ENCODE data around the gene TSPAN19. TPM values are rescaled to one million over a fixed set of nuclear protein-coding genes. Genes with fewer than 3 reads are reported as not detected.

TSPAN19 gene
- total RNA-seq, 2 experiments from 2014 or later = not detected

DNA sequence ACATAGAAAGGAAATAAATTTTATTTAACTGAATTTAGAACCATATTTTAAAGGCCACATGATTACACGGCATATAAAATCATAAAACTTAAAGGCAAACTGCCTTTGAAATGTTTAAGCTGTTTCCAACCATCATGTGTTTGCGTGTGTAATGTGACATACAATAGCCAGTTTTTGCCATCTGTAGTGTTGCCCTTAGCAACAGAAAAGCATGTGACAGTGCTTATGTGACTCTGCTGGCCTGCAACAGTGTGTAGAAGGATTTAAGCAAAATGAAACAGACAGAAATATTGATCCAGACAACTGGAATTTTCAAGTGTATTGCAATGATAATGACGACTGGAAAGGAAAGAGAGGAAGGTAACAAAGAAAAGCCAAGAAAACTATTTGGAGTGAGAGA is 49.5 kb downstream of the TSPAN19 start:
- Mint-ChIP-seq H3K36me3 (no peaks in the 10 kb centered on the region), H3K27ac (no peak overlapping the region), H3K4me1 (no peaks in the 10 kb centered on the region), H3K9me3 (ENCODE audit: low read depth) (no peaks in the 10 kb centered on the region), H3K27me3 (no peaks in the 10 kb centered on the region), H3K4me3 (no peak overlapping the region)
- ATAC-seq (no peak), DNase-seq (no peak)
- CTCF ChIA-PET = no interaction called here

DNA sequence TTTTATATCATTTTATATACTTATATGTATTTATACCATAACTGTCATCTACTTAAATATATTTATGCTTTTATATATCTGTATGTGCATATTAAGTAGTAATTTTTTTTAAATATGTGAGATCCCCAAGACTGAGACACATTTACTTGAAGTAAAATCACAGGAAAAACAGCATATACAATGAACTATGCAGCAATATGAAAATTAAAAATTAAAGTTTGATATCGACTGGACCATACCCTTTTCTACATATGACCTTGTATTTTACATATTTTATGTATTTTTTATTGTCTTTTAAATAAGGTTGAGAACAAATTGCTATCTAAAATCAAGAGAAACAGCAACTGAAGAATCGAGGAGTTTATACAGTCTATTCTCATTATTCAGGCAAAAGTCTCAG is 50.0 kb downstream of the TSPAN19 start:
- no peaks in the 10 kb centered on the region for H3K27me3 Mint-ChIP-seq
- no peak for ATAC-seq
- CTCF ChIA-PET = no interaction called here
- H3K27ac Mint-ChIP-seq = no peak overlapping the region
- no peak for DNase-seq
- H3K9me3 Mint-ChIP-seq (ENCODE audit: low read depth) = no peaks in the 10 kb centered on the region
- no peak overlapping the region for H3K4me3 Mint-ChIP-seq
- H3K36me3 Mint-ChIP-seq = no peaks in the 10 kb centered on the region
- no peaks in the 10 kb centered on the region for H3K4me1 Mint-ChIP-seq

DNA sequence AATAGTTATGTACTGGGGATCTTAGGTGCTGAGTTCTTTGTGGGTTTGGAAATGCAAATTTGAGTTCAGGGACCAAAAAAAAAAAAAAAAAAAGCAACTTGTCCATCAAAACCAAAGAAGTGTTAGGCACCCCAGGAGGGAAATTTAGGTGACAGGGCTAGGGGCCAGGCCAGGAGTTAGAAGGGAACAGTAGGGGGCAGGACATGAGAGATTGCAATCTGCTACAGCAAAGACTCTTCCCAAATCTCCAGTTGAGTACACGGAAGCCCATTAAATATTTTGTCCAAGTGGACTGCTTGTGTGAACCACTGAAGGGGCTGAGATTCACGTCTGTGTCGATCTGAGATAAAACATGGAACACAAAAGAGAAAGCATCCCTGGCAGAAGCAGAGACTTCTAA is 52.8 kb downstream of the TSPAN19 start:
- CTCF ChIA-PET = no interaction called here
- no peaks in the 10 kb centered on the region for H3K4me1 Mint-ChIP-seq
- H3K36me3 Mint-ChIP-seq = no peaks in the 10 kb centered on the region
- DNase-seq = no peak
- H3K27ac Mint-ChIP-seq = no peak overlapping the region
- H3K4me3 Mint-ChIP-seq = no peak overlapping the region
- H3K9me3 Mint-ChIP-seq (ENCODE audit: low read depth) = no peaks in the 10 kb centered on the region
- H3K27me3 Mint-ChIP-seq = no peaks in the 10 kb centered on the region
- no peak for ATAC-seq

DNA sequence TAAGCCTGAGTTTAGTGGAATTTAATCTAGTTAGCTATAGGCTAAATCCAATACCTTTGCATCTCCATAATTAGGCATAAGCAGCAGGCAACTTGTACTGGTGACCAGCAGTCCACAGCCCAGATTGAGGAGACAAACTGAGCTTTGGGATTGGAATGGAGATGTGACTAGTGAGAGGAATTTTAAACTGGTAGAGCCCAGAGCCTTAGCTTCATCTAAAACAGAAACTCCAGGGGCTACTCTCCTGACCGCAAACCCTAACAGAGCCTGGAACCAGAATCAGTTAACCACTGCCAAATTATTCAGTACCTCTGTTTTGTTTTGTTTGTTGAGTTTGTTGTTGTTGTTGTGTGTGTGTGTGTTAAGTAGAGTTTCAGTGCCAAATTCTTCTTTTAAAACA is 53.2 kb downstream of the TSPAN19 start:
- H3K27ac Mint-ChIP-seq = no peak overlapping the region
- CTCF ChIA-PET = no interaction called here
- DNase-seq (no peak), ATAC-seq (no peak)
- no peaks in the 10 kb centered on the region for H3K36me3 Mint-ChIP-seq
- no peaks in the 10 kb centered on the region for H3K27me3 Mint-ChIP-seq
- no peaks in the 10 kb centered on the region for H3K4me1 Mint-ChIP-seq
- no peak overlapping the region for H3K4me3 Mint-ChIP-seq
- H3K9me3 Mint-ChIP-seq (ENCODE audit: low read depth) = no peaks in the 10 kb centered on the region

DNA sequence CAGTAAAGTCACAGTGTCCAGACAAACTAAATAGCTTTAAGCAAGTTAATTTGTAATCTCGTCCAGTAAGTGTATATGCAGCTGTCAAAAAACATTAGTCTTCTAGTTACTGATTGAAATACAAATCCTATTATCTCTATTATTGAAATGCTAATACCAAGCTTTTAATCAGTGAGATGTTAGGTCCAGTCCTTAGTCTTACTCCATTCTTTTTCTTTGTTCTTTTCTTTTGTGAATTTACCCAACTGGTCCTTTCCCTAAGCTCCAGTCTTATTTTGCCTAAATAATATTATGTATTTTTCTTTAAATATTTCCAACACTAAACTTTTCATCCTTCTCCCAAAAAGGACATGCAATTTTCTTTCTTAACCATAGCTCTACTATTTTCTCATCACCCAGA is 57.2 kb downstream of the TSPAN19 start:
- ATAC-seq (no peak), DNase-seq (no peak)
- Mint-ChIP-seq H3K4me1 (no peaks in the 10 kb centered on the region), H3K9me3 (ENCODE audit: low read depth) (no peaks in the 10 kb centered on the region), H3K27ac (no peak overlapping the region), H3K4me3 (no peak overlapping the region), H3K36me3 (no peaks in the 10 kb centered on the region), H3K27me3 (no peaks in the 10 kb centered on the region)
- CTCF ChIA-PET = no interaction called here

DNA sequence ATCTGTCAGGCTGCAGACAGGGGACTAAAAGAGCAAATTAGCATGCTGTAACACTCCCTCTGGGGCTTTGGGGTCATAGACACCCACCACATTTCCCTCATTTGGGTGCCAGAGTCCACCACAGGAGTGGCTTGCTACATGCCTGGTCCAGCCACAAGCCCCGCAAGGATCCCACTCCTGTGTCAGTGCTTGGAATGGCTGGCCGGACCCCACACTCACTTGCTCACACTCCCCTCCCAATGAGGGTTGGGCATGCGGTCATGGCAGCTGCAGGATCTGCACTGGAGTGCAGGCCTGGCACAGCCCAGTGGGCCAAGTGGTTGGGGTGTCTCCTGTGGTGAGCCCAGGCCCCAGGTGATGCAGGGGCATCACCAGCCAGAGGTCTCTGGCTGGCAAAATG is 59.9 kb downstream of the TSPAN19 start:
- Mint-ChIP-seq H3K36me3 (no peaks in the 10 kb centered on the region), H3K9me3 (ENCODE audit: low read depth) (no peaks in the 10 kb centered on the region), H3K27me3 (no peaks in the 10 kb centered on the region), H3K4me1 (no peaks in the 10 kb centered on the region), H3K27ac (no peak overlapping the region), H3K4me3 (no peak overlapping the region)
- ATAC-seq = no peak
- DNase-seq = no peak
- CTCF ChIA-PET = no interaction called here

DNA sequence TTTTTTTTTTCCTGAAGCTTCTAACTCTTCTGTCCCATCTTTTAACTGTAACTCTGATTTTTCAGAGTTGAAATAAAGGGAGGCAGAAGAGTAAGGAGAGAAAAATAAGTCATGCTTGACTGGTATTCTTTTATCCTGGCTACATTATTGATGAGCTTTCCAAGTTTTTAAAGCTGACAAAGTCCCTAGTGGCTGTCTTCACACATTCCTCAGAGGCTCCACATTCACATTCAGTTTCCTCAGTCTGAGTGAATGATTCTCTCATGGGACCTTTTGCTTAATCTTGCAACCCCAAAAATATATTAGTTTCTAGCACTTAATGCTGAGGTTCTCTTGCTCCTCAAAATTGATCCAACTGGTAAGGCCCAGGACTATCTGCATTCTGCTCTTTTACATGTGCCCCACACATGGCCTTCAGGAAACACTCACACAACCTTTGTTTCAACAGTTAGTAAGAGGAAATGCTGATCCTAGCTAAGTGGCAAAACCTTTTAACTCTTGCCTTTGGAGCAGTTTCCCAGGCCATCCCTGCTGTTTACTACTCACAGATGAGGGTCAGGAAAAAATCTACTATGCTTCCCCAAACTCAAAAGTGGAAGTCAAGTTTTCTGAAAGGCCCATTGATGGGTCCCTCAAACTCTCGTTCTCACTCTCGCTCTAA is 61.8 kb downstream of the TSPAN19 start:
- CTCF ChIA-PET = no interaction called here
- H3K27me3 Mint-ChIP-seq = no peaks in the 10 kb centered on the region
- H3K4me1 Mint-ChIP-seq = no peaks in the 10 kb centered on the region
- no peaks in the 10 kb centered on the region for H3K36me3 Mint-ChIP-seq
- H3K9me3 Mint-ChIP-seq (ENCODE audit: low read depth) = no peaks in the 10 kb centered on the region
- H3K27ac Mint-ChIP-seq = no peak overlapping the region
- H3K4me3 Mint-ChIP-seq = no peak overlapping the region
- DNase-seq (no peak), ATAC-seq (no peak)

DNA sequence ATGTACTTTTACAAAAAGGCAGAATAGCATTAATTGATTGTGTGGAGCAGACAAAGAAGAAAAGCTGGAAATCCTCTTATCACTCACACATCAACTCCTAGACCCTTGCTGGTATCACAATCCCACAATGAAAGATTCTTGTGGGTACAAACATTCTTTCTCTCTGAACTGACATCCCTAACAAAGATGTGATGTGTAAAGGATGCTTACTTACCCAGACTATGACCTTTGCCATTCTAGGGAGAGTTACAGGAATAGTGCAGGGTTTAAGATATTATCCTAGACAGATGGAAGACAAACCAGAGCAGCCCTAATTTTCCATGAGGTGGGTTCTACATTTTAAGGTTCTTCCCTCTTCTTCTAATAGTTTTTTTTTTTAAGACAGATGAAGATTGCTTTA is 63.1 kb downstream of the TSPAN19 start:
- H3K9me3 Mint-ChIP-seq (ENCODE audit: low read depth) = no peaks in the 10 kb centered on the region
- CTCF ChIA-PET = no interaction called here
- ATAC-seq = no peak

DNA sequence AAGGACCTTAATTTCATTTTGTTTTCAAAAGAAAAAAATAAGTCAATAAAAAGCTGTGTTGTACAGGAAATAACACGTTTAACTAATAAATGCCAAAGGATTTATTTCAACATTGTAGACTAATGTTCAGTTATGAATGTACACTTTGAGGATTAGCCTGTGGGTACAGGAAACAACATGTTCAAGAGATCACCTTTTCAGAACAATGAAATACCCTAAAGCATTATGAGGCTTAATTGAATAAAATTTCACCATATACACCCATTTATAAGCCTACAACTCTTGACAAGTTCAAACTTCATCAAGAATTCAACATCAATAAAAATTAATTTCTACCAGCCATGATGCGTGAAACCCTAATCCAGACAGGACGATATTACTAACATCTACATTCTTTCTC is 66.9 kb downstream of the TSPAN19 start:
- no peak for ATAC-seq
- DNase-seq = no peak
- H3K27ac Mint-ChIP-seq = no peak overlapping the region
- CTCF ChIA-PET = no interaction called here
- H3K36me3 Mint-ChIP-seq = no peaks in the 10 kb centered on the region
- H3K4me3 Mint-ChIP-seq = no peak overlapping the region
- no peaks in the 10 kb centered on the region for H3K9me3 Mint-ChIP-seq (ENCODE audit: low read depth)
- H3K27me3 Mint-ChIP-seq = no peaks in the 10 kb centered on the region
- H3K4me1 Mint-ChIP-seq = no peaks in the 10 kb centered on the region

More for the DNA sequence above, 63.1 kb downstream of the TSPAN19 start:
- Mint-ChIP-seq H3K27me3 (no peaks in the 10 kb centered on the region), H3K27ac (no peak overlapping the region), H3K36me3 (no peaks in the 10 kb centered on the region), H3K4me3 (no peak overlapping the region), H3K4me1 (no peaks in the 10 kb centered on the region)
- no peak for DNase-seq

Other genes starting within 250 kb of the TSPAN19 start
- gene SLC6A15, start 123.5 kb downstream of the TSPAN19 start, total RNA-seq = not detected
- not detected for gene LRRIQ1, start 74 bp upstream of the TSPAN19 start, total RNA-seq
- gene ALX1, start 243.9 kb upstream of the TSPAN19 start, total RNA-seq = not detected